Stimulated activated CD4-positive, alpha-beta T cell treated with anti-CD3 and anti-CD28 coated beads, TNF-alpha, amount 100 ng/mL, for 24 hours (primary cell): ENCODE data around the gene CACNA2D2.

Experiments
- DNase-seq, 3 experiments: peaks; one replicate each; pipeline ENCODE4 v3.0.0-alpha.2; 2020; ENCODE audit warnings: low read depth in 3 of 3

CACNA2D2 gene

DNA sequence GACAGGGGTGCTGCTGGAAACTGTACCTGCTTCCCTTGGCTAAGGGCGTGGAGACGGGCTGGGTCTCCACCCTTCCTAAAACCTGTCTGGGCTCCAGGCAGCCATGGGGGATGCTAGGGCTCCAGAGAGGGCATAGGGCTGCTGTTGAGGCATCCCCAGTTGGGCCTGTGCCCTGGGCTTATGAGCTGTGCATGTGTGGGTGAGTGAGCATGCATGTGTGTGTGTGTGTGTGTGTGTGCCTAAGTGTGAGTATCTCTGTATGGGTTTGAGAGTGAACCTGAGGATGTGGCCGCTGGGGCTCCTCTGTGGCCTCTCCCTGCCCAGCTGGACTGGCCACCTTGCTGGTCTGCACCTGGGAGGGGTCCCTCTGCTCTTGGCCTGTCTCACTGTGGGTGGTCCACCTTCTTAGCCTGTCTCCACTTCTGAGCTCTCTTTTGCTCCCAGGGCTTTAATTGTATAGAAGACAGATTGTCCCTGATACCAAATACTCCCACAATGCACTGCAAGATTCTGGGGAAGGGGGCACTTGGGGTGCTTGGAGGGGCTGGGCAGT lies 132.2 kb downstream of the CACNA2D2 start:
- no peak for DNase-seq

DNA sequence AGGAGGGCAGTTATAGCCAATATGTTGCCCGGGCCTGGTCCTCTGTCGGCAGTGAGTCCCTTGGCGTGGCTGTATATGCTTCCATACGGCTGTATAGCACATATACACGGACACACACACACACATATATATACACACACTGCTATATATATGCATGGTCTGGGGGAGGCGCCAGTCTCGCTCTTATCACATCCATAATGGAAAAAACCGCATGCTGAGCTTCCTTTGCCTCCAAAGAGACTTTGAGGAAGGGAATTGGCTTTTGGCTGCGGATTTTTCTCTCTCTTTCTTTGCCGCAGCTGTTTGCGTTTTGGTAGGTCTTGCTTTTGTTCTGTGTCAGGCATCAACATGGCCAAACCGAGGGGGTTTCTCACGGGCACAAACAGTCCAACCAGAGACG lies 132.8 kb downstream of the CACNA2D2 start:
- DNase-seq: no peak

DNA sequence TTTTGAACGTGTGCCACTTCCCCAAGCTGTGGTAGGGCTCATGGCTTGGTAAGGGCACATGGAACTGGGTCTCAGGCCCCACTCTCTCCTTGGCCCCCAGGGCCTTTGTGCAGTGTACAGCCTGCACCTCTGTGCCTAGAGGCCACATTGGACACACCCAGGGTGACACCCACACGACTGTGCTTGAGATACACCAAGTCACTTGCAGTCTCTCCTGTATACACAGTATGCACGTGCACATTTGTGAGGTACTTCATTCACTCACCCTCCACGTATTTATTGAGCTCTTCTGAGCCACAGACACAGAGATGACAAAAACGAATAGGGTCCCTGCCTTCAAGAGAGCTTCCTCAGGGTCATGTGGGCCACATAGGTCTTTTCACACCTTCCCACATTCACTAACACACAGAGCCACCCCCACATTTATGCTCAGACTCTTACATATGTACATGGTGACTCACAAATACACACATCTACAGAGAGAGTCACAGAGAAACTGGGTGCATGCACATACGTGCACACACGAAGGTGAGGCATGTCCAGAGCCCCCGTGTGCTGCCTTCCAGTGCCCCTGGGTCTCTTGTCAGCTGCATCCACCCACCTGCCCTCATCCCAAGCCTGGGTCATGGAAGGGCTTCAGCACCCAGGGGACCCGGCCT lies 134.3 kb downstream of the CACNA2D2 start:
- no peak for DNase-seq

DNA sequence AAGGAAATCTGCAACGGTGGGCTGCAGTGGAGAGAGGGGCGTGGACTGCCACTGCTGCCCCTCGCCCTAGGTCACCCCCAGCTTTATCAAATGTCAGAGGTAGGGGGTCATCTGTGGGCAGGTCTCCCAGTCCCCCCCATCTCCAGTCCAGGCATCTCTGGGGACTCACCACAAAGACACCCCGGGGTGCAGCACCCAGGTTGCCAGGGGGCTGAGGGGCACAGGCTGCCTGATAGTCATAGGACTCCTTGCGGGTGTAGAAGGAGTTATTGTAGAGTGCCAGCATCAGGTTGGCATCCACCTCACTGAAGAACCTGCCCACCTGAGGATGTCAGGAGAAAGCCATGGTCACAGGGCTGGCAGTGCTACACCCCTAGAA lies 137.6 kb downstream of the CACNA2D2 start:
- DNase-seq: no peak

DNA sequence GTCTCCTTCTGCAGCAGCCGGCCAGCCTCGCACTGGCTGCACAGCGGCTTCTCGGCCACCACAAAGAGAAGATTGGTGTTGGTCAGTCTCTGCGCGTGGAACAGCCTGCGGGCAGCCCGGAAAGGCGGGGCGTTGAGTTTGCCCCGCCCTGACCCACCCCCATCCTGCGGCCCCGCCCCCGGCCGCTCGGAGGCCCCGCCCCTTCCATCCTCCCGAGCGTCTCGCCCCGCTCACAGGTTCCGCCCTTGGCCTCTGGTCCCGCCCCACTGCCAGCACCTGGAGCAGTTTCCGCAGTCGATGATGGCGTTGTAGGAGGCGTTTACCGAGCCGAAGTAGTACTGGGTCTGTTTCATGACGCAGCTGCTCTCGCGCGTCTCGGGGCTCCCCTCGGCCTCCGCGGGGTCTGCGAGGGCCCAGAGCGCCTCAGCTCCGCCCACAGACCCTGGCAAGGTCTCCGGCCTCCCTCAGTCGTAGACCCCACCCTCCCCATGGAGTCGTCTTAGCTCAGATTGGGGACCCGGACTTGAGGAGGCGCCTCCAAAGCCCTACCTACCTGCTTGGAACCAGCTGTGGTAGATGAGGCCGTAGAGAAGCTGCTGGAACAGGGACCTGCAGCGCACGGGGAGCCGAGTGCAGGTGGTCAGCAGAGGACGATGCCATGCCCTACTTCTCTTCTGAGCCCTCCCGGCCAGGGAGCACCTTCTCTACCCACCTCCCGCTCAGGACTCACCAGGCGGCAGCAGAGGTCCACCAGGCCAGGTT lies 138.2 kb downstream of the CACNA2D2 start:
- DNase-seq: peak; percentile 88 to 94 (median 92)

DNA sequence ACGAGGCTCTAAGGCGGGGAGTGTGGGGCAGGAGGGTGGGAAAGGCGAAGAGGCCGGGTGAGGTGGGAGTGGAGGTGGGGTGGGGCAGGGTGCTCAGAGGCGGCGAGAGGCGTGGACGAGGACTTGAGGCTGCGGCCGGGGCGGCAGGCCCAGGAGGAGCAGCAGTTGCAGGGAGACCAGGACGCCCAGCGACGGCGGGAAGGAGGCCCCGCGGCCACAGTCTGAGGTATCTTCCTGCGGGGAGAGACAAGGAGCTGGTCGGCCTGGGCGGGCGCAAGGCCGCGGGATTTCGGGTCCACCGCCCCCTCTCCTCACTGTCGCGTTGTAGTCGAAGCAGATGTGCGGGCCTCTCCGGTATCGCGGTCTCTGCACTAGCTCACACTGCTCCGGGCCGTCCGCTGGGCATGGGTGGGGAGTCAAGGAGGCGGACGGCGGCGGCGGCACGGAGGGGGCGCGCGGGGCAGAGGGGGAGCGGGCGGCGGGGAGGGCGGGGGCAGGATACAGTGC lies 138.8 kb downstream of the CACNA2D2 start:
- DNase-seq: no peak

DNA sequence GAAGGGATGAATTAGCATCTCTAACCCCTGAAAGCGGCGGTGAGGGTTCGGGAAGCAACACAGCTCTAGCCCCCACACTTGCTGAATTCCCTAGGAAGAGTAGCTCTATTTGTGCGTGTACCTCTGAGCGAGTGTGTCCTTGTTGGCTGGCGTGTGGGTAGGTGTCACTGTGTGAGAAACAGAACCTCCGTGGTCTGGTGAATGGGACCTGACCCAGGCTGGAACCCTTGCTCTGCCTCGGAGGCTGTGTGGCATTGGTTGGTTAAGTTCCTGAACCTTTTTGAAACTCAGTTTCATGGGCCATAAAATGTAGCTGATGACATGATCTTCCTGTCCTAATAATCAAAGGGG lies 143.7 kb downstream of the CACNA2D2 start:
- no peak for DNase-seq

DNA sequence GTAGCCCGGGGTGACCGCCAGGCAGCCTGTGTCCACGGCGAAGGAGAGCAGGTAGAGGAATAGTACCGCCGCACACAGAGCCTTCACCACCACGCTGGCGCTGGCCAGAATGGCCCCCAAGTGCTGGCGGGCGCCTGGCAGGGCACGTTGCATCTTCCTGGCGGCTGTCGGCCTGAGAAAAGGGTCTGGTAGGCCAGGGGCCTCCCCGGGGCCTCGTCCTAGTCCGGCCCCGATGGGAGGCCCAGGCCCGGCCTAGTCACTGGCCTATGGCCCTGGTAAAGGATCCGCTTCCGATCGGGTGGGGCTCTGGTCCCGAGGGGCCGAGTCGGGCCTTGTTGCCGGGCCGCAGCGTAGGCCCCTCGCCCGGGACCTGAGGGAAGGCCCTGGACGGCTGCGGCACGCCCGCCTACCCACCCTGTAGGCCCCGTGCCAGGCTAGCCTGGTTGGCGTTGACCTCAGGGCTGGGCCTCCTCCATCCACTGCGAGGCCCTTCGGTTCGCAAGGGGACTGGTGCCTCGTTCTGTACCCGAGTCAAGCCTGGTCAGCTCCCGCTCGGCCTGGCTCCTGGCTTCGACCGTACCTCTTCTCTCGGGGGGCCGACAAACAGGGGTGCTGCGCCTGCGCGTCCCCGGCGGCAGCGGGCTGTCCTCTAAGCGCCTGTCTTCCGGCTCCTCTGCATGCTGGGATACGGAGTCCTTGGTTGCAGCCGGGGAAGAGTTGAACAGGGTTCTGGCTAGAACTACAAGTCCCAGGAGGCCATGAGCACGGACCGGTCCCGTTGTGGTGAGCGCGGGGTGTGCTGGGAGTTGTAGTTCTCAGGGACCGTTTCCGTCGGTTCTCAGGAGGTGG lies 144.3 kb downstream of the CACNA2D2 start, which contains the start of gene TMEM115:
Gene TMEM115, minus strand, starts transcription at position 611 of the 849 bp plus-strand sequence. Its CDS starts 458 bp downstream, at position 153.
- peak; percentile 87 to 95 (median 94) for DNase-seq

DNA sequence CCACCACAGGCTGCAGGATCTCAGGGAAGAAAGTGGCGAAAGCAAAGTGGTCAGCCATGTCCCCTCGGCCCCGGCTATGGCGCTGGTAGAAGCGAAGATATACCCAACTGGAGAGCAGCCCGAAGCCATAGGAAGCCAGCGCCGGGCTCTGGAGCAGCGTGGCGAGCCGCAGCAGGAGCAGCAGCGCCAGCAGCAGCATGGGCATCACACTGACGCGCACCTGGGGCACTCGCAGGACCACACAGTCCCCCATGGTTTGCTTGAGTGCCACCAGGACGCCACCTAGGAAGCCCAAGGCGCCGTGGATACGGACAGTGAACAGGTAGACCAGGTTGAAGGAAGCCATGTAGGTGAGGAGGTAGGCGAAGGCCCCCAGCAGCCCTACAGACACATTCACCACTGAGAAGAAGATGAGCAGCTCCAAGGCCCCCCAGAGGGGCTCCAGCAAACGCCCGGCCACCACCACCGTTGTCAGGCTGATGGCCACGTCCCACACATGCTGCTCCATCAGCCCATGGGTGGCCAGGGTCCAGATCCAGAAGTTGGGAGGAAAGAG lies 145.0 kb downstream of the CACNA2D2 start:
- no peak for DNase-seq

DNA sequence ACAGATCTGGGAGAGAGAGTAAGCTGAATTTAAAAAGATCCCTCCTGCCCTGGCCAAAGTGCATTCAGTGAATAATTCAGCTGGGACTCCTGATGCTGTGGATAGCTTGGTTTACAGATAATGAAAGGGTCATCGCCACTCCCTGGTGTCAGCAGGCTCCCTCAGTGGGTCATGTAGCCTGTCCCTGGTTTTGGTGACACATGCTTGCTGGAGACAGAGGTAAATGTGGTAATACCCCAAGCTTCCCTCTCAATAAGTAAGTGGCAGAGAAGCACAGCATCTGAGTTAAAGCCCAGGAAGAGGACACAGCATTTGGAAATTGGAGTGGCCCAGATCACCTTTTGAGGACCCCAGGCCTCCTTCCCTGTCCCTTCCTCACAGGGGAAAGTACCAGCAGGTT lies 146.0 kb downstream of the CACNA2D2 start:
- DNase-seq: no peak

DNA sequence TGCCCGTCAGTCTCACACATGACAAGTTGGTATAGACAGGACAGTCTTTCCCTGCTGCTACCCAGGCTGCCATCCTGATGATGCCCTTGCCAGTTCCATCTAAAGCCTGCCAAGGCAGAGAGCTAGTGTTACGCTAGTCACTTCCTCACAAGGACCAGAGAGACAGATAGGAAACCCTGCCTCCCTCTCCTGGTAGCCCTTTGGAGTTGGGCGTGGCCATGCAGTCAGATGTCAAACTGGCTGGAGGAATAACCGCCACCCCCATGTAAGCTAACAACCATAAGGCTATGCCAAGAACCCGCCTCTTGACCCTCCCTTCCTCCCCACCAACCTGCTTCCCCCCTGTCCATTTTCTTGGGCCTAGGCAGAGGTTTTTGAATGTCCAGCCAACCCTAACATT lies 146.9 kb downstream of the CACNA2D2 start:
- DNase-seq: no peak

DNA sequence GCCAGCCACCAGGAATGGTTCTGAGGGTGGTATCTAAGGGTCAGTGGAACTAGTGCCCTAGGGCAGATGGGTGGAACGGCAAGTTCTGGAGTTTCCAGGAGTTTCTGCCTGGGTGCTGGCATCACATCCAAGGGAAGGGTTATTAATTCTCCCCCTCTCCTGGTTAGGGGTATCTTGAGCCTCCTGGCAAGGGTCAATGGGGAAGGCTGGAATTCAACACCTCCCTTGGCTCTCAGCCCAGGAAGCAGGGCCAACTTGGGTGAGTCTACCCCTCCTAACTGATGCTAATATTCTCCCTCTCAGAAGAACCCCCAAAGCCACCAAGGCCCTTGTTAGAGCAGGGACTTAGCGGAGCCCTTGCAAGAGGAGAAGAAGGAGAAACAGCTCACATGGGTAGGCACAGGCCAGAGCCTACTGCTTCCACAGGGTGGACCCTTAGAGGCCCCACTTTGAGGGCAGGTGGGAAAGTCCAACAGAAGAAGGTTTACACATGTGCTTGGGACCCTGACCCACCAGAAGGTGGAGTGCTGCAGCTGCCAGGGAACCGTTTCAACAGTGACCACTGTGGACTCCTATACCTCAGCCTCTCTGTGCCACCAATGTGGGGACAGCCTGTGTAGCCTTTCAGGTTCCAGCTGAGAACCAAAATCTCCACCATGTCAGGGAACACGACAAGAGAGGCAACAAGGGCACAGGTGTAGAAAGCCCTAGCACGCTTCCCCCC lies 147.4 kb downstream of the CACNA2D2 start:
- DNase-seq: no peak

DNA sequence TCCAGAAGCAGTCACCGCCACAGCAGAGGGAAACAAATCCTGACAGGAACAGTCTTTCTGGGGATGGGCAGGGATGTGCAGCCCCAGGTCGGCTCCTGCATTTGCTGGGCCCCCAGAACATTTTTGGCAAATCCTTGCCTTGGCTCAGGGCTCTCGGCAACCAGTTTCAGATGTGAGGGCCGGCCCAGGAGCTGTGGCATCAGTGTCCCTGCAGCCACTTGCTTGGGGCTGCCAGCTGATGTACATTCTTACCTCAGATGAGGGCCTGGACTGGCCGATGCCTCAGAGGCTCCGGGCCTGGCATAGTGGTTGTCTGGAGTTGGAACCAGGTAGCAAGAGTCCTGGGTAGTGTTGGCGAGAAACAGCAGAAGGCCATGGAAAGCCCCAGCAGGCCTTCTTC lies 148.6 kb downstream of the CACNA2D2 start:
- no peak for DNase-seq

DNA sequence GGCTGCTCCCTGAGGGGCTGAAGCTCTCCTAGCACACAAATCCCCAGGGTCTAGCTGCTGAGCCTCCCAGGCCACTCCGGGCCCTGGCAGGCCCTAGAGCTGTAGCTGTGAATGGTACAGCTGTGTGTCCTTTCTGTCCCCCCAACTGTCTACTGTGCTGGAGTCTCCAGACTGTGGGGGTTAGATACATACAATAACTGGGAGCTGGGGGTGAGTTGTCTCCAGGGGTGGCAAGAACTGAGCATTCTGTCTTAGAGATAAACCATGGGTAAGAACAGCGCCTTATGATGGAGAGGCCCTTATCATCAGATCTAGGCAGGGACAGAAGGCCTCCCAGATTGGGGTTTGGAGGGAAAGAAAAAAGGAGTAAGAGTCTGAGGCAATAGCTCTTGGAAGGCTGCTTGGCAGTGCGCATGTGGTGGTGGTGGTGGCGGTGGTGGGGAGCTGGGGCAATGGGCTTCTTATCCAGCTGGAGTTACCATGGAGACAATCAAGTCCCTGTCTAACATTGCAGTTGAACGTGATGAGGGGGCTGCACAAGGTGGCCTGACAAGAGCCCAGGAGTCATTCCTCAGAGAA lies 149.2 kb downstream of the CACNA2D2 start:
- no peak for DNase-seq

DNA sequence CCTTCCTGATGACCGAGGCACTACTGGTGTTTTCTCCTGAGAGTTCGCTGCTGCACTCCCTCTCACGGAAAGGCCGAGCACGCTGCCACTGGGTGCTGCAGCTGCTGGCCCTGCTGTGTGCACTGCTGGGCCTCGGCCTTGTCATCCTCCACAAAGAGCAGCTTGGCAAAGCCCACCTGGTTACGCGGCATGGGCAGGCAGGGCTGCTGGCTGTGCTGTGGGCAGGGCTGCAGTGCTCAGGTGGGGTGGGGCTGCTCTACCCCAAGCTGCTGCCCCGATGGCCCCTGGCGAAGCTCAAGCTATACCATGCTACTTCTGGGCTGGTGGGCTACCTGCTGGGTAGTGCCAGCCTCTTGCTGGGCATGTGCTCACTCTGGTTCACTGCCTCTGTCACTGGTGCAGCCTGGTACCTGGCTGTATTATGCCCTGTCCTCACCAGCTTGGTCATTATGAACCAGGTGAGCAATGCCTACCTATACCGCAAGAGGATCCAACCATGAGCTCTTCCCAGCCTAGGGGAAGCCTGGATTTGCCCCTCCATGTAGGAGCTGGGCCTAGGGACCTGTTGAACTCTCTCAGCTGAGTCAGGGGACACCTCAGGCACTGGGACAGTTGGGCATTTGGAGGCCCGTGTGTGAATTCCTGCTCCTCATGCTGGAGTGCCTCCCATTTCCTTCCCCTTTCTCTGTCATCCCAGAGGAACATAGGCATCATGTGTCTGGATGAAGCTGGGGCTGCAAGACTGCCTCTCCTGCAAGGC lies 150.0 kb downstream of the CACNA2D2 start:
- no peak for DNase-seq

DNA sequence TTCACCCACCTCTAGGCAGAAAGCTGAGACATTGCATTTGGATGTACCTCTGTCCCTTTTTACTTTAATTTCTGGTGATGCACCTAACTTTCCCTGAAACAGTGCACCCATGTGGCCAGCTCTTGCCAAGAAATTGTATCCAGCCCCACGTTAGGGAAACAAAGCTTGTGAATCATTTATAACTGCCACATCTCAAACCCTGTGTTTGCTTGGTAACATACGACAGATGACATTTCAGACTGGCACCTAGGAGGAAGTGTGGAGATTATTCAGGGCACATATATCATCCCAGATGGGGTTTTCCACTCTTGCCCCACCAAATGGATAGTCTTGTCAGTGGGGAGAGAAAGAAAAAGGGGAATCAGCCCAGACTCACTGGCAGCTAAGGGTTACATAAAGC lies 150.7 kb downstream of the CACNA2D2 start:
- DNase-seq: no peak

DNA sequence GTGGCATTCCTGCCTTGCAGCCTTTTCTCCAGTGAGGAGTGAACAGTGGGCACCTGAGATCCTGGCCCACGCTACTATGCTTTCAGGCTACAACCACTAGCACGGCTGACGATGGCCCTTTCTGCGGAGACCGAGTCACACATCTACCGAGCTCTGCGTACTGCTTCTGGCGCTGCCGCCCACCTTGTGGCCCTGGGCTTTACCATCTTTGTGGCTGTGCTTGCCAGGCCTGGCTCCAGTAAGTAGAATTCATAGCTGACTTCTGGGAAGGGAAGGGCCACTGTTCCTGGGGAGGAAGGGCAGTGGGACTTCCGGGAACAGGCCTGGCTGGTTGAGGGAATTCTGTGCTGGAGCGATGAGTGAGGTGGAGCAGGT lies 152.1 kb downstream of the CACNA2D2 start:
- DNase-seq: no peak

DNA sequence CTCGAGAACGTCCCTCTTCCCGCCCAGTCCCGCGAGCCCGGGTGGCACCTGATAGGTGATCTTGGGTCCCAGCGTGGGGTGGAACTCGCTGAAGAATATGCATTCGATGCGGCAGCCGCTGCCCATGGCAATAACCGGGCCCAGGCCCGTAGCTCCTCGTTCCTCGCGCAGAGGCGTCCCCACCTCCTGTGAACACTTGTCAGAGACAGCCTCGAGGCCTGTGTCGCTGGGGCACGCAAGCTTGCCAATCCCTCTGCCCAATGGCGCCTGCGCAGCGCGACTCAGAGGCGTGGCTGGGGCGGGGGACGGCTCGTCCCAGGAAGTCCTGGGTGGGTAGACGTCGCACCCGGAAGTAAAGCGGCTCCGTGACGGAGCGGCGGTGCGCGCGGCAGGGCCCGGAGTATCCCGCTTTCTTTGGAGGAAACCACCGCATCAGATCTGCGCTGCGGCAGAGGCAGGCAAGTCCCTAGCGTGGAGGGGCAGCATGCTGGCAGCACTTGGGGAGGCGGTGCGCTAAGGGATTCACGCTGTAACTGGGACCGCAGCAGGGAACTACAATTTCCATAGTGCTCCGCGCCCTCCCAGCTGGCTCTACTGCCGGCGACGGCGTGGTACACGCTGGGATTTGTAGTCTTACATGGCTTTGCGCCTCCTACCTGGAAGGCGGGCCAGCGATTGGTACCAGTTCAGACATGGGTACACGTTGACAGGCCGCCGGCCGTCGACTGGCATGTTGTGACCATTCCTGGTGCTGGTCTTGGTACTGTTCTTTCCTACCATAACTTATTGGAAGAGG lies 152.7 kb downstream of the CACNA2D2 start, which contains the start of the genes CYB561D2 and NPRL2:
Gene CYB561D2, plus strand, starts transcription at position 336 of the 796 bp plus-strand sequence. CDS start 572 bp downstream, outside the sequence.
Gene NPRL2, minus strand, starts transcription at position 249 of the 796 bp plus-strand sequence. Its CDS starts 123 bp downstream, at position 126.
- DNase-seq: peak; percentile 98 to 100 (median 99)

DNA sequence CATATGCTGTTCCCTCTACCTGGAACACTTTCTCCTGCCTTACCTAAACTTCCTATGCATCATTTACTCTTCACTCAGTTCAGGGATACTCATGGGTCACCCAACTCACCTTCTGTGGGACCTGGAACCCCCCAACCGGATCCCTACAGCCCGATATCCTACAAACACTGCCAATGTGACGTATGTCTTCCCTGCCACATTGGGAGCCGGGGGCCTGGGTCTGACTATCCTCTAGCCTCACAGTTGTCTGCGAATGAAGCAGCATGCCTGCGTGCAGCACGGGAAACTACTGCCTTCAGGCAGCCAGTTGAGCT lies 153.3 kb downstream of the CACNA2D2 start:
- DNase-seq: no peak
